HG02623 (cell line): ENCODE measurements around the gene BST1.

Experiments used
- ATAC-seq: cut with Tn5 transposase; IDR thresholded peaks from one replicate; pipeline ENCODE4 v1.9.1; 2021; ENCODE audit warnings: moderate library complexity; ENCODE audit not compliant: unreplicated experiment

The BST1 gene, protein sequence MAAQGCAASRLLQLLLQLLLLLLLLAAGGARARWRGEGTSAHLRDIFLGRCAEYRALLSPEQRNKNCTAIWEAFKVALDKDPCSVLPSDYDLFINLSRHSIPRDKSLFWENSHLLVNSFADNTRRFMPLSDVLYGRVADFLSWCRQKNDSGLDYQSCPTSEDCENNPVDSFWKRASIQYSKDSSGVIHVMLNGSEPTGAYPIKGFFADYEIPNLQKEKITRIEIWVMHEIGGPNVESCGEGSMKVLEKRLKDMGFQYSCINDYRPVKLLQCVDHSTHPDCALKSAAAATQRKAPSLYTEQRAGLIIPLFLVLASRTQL

DNA sequence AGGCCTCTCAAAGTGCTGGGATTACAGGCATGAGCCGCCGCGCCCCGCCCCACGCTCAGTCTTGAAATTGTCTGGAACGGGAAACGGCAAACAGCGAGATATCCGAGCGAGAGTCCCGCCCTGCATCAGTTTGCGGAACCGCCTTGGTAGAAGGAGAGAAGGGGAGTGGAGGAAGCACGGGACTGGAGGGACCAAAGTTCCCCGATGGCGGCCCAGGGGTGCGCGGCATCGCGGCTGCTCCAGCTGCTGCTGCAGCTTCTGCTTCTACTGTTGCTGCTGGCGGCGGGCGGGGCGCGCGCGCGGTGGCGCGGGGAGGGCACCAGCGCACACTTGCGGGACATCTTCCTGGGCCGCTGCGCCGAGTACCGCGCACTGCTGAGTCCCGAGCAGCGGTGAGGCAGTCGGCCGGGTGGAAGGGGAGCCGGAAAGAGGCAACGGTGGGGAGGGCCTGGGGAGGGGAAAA, at the start of gene BST1:
Gene BST1 (plus strand): TSS at position 125 of the 463 bp plus-strand sequence. CDS start 80 bp downstream, at position 205.
- peak; percentile 52 for ATAC-seq

DNA sequence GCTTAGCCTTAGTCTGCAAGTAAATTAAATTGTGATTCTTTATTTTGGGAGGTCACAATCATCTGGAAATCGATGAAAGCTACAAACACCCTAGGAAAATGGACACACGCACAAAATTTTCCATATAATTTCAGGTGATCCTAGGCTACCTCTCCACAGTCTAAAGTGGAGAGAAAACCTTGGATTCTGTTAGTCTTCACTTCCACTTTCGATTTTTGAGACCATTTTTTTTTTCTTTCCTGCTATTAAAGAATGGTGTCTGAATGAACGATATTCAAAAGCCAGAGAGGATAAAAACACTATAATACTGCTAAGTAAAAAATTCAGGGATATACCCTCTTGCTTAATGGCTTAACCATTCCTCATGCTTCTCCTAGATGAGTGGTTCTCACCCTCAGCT, 49.4 kb upstream of the BST1 start:
- no peak for ATAC-seq

DNA sequence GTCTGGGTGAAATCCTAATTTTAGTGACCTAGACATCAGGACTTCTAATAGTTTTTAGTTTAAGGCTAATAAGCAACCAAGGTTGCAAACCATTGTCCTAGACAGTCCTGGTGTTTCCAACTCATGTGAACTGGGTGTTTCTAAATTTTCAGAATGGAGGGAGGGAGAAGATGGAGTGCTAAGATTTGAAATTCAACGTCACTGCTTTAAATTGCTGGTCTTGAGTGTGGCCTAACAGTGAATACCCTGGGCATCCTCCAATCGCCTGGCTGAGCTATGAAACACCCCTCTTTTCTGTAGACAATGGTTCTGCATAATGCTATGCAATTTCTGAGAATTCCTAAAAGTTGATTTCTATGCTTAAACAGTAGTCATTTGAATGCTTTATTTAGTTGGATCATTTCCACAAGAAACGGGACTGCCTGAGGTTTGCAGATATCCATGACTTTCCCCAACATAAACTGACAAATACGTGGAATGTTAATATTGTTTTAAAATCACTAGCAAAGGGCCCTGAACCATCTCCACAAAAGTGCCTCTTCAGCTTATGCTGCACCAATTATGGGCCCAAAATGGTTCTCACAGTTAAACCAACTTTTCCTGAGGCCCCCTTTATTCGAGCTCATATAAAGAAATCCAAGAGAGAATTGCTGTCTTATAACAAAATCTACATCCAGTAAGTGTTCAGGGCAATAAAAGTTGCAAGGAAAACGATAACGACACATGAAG, 48.8 kb upstream of the BST1 start:
- ATAC-seq: no peak

DNA sequence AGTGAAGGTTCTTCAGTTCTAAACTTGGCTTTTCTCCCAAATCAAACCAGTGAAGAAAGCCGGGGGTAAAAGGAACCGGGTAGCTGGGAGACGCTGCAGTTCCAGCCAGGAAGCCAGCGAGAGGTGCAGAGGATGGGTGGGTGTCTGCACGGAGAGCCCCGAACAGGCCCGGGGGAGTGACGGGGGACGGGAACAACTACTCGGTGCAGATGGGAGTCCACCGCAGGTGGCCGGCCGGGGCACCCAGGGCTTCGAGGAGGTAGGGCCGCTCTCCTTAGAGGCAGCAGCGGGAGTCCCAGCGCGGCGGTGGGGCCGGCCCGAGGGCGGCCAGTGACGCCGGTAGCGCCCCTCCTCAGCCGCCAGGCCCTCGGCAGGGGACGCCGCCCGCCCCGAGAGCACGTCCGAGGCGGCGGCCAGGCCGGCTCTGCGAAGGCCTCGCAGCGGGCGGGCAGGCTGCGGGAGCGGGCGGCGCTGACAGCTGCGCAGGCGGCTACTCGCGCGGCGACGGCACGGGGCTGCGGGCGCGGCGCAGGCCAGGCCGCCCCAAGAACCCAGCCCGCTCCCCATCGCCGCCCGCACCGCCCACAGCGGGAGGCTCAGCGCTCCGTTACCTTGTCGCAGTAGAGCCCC, 48.2 kb upstream of the BST1 start:
- ATAC-seq: peak; percentile 38

DNA sequence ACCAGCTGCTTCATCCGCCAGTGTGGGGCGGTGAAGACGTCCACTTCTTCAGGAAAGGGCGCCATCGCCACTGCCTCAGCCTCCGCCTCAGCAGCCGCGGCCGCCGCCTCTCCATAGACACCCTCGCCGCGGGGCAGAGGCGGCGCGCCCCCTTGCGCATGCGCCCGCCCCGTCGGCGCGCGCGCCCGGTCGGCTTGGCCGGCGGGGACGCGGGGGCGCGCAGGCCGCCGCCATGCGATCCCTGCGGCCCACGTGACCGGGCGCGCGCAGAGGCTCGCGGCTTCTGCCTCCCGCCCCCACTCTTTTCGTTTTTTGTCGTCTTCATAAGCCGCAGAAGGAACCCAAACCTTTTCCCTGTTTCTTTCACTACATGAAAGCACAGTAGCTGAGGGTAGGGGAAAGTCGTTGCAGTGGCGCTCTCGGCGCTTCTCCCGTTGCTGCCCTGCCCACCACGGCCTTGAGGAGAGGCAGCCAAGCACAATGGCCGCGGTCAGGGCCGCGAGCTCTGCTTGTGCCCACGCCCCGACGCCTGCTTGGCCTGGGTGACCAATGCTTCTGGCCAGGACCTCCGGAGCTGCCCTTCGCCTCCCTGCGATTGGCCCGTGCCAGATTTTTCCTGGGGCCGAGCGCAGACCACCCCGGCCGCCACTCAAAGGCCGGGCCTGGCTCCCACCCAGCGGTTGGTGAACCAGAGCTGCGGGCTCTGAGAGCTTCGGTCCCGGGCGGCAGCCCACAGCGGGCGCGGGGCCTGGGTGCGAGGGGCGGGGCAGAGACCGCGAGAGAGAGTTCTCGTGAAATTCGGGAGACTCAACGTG, 47.4 kb upstream of the BST1 start, which contains the start of gene FBXL5:
Gene FBXL5 (minus strand): TSS at position 135 of the 815 bp plus-strand sequence. CDS start 70 bp downstream, at position 65.
- ATAC-seq: peak; percentile 63

DNA sequence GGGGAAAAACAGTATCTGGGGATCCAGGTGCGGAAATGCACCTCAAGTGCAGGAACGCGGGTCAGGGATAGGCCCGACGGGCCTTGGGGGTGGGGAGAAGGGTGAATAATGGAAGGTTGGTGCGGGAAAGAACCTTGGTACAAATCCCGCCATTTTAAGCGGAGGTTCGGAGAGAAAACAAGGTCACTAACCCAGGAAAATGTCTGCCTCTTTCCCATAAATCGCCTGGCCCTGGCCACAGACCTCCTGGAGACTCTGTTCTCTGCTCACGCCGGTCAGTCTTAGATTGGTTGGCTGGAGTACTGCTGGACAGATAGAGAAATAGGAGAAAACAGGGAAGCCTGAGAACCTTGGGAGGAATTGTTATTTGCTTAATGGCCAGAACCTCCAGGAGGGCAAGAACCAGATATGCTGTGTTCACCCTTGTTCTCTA, 46.8 kb upstream of the BST1 start:
- ATAC-seq: no peak

DNA sequence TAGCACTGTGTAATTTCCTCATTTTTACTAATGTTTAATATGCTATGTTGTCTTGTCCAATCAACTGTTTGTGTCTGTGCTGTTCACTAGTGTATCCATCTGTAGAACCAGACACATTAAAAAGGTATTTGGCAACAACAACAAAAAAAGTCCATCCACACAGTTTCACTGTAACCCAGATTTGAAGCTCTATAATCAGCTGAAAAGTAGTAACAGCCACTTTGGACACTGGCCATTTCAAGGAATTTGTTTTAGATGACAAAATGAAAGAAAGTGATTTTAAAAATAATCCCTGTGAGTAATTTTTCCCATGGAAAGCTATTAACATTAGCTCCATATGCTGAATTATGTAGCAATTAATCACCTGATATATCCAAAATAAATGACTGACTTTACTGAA, 45.5 kb upstream of the BST1 start:
- ATAC-seq: no peak

DNA sequence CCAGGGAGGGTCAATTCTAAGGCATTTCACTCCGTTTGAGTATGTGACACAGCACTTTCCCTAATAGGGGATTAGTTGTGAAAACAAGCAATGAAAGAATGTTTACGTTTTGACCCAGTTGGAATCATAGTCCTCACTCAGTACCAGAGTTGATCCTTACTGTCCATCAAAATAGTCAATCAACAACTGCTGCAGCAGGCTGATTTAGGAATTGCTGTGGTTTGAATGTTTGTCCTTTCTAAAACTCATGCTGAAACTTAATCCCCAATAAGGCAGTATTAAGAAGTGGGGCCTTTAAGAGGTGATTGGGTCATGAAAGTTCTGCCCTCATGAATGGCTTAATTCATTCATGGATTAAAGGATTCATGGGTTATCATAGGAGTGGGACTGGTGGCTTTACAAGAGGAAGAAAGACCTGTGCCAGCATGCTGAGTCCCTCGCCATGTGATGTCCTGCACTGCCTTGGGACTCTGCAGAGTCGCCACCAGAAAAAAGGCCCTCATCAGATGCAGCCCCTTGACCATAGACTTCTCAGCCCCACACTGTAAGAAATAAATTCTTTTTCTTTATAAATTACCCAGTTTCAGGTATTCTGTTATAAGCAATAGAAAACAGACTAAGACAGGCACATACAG, 44.6 kb upstream of the BST1 start:
- no peak for ATAC-seq

DNA sequence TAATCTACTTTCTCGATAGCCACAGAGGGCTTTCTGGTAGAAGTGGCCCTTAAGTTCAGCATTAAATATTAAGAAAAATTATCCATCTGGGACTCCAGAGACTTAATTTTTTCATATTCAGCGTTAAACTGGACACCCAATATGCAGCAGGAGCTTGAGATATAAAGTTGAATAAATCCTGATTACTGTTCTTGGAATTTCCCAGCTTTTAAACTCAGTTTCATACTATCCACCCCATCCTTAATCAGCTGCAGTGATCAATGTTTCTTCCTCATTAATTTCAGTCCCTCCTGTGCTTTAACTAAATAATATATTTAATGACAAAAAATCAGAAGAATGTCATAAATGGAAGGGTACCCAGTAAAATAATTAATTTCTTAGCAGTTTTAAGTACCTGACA, 44.1 kb upstream of the BST1 start:
- no peak for ATAC-seq

DNA sequence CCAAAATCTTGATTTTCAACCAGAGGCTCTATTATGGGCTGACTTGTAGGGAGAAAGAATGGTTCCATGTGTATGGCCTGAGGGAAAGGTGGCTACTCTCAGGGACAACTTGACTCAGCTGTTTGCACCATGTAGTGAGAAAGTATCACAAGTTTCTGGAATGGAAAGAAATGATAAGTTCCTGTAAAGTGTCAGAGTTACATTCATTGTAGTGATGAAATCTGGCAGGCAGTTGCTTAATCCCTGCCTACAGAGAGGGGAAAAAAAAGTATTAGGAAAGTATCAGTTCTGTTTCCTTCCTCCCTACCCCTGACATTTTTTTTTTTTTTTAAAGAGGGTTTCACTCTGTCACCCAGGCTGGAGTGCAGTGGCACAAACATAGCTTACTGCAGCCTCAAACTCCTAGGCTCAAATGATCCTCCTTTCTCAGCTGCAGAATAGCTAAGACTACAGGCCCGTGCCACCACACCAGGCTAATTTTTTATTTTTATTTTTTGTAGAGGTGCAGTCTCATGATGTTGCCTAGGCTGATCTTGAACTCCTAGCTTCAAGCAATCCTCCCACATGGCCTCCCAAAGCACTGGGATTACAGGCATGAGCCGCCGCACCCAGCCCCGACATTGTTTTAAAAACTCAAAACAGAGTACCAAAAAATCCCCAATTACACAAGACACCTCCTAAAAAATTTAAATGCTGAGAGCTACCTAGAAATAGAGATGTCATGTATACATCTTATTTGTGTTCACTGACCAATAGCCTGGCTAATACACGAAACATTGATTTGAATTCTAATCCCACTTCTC, 42.9 kb upstream of the BST1 start:
- ATAC-seq: no peak

DNA sequence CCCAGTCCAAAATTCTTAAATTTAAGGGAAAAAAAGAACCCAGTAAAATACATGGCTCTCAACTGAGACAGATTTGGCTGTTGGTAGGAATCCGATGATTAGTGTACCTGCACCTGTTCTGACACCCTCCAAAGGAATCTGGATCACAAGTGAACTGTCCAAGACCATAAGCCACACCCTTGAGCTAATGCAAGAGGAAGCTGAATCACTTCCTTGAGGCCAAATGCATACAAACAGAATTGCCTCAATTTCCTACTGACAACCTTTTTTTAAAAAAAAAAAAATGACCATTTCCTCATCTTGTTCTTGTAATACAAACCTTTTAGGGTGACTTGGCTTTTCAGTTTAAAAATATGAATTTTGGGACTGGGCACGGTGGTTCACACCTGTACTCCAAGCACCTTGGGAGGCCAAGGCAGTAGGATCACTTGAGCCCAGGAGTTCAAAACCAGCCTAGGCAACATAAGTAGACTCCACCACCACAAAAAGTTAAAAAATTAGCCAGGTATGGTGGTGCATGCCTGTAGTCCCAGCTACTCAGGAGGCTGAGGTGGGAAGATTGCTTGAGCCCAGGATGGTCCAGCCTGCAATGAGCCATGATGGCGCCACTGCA, 37.0 kb upstream of the BST1 start:
- no peak for ATAC-seq

DNA sequence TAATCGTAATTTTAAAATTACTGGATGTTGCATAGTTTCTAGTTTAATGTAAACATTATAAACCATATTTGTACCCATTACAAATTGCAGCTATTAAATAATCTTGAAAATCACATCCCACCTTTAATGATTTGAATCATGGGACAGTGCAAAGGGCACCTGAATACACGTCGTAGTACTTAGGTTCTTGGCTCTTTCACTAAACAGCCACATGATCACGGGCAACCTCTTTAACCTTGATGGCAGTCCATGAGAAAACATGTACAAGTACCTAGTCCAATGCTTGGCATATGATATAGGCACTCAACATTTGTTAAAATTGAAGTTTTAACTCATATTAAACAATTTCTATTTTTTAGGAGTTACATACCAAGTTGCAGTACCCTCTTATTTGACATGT, 35.9 kb upstream of the BST1 start:
- no peak for ATAC-seq

DNA sequence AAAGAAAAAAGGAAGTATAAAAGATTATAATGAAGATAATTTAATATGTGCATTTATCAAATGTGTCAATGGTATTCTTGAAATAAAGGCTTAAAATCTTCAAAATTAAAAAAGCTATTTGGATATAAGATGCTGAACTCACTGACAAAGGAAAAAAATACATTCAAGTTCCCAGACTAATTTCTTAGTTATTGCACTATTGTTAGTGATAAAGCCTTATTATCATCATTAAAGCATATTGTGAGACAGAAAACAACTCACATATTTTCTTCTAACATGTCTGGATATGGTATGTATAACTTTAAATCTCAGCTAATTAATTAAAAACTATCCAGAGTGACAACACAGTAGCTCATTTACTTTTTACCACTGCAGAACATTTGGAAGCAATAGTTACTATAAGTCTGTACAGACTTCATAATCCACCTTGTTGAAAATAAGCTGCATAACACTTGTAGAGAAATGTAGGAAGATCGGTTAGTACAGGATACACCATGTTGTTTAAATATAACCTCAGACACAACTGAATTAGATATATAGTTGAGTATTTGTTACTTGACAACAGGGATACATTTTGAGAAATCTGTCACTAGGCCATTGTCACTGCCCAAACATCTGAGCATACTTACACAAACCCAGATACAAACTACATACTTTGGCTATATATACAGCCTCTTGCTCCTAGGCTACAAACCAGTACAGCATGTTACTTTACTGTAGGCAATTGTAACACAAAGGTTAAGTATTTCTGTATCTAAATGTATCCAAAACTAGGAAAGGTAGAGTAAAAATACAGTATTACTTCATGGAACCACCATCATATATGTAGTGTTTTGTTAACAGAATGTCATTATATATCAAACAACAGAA, 34.1 kb upstream of the BST1 start:
- no peak for ATAC-seq

DNA sequence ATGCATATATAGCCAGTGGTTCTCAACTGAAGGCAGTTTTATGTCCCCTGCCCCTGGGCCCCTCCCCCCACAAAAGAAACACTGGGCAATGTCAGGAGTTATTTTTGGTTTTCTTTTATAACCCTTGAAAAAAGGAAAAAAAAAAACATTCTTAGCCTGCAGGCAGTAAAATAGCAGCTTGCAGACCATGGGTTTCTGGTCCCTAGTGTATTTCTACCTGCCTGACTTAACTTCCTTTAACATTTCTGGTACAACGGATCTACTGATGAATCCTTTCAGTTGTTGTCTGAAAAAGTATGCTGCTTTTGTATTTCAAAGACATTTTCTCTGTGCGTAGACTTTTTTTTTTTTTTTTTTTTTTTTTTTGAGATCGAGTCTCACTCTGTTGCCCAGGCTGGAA, 32.3 kb upstream of the BST1 start:
- no peak for ATAC-seq

DNA sequence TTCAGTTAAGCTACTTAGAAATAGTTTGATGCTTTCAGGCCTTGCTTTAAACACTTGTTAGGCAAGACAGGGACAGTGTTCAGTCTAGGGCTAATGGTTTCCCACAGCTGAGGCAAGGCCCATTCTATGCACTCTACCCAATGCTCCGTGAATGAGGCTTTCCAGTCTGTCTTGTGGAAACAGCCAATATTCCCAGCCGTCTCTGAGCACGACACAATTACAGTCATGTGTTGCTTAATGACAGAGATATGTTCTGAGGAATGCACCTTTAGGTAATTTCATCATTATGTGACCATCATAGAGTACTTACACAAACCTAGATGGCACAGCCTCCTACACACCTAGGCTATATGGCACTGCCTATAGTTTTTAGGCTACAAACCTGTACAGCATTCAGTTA, 30.8 kb upstream of the BST1 start:
- ATAC-seq: no peak

DNA sequence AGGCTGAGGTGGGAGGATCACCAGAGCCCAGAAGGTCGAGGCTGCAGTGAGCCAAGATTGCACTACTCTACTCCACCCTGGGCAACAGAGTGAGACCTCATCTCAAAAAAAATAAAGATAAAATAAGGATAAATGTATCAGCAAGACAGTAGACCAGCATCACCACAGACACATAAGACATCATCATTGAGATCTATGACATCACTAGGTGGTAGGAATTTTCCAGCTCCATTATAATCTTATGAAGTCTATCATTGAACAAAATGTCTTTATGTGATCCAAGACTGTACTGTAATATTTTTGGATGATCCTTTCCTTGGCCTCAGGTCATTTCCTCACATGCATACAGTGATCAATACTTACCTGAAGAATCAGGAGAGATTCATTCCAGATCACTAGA, 29.5 kb upstream of the BST1 start:
- ATAC-seq: no peak

DNA sequence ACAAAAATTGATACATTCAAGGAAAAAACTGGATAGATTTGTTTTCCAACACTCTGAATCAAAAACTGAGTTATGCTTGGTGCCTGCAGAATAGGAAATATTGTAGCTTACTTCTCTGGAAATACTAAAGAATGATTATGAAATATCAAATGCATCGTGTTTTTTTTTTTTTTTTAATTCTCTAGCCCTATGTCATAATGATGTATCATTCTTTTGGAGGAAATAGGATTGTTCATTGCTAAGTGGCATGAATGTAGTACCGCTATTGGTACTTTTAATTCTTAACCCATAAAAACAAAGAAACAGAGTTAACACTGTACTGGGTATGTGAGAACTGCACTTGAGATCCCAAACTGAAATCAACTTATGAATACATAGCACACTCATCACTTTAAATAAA, 28.8 kb upstream of the BST1 start:
- ATAC-seq: no peak

DNA sequence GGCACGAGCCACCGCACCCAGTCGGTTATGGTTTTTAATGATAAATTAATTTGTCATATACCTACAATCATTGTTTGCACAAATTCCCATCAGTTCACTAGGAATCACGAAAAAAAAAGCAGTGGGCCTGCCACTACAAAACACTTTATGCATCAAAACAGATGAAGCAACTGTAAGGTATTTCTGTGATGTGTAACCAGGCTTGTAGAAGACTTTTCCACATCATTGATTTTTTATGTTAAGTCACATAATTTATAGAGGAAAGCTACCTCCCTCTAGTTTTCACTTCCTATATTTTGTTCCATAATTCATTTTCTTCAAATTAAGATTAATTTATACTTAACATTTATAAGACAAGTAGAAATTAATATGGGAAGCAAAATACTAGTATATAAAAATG, 27.9 kb upstream of the BST1 start:
- ATAC-seq: no peak
